HL-60 (cell line): Measurements from ENCODE around the gene XRCC3.

Experiments
- DNase-seq, 2 experiments: peaks; one replicate each; pipeline ENCODE4 v3.0.0-alpha.2; 2010 to 2020; ENCODE audit warnings: low read depth in 1 of 2, low spot score in 1 of 2
- H3K27ac ChIP-seq: fragments of 250-450 bp; sonication (Bioruptor Pico); replicated peaks from 2 replicates; pipeline ENCODE4 v1.5.1; 2020; ENCODE audit warnings: mild to moderate bottlenecking, moderate library complexity
- H3K27me3 ChIP-seq: fragments of 250-450 bp; sonication (Bioruptor Pico); 2 replicates; pipeline ENCODE4 v1.5.1; 2021; ENCODE audit warnings: mild to moderate bottlenecking, moderate library complexity; ENCODE audit not compliant: insufficient read depth, poor library complexity, severe bottlenecking
- H3K4me3 ChIP-seq: replicated peaks from 2 replicates; pipeline ENCODE4 v1.5.1; 2011; ENCODE audit warnings: mild to moderate bottlenecking, control low read depth, low read length; ENCODE audit not compliant: insufficient read depth
- CTCF ChIP-seq: IDR thresholded peaks from one replicate; pipeline ENCODE4 v1.5.1; 2011; ENCODE audit warnings: low read length, control low read depth, inconsistent platforms; ENCODE audit not compliant: insufficient read depth
- GABPA ChIP-seq: IDR thresholded peaks from 2 replicates; pipeline ENCODE4 v1.6.1; 2012; ENCODE audit warnings: low read depth
- POLR2AphosphoS5 ChIP-seq: IDR thresholded peaks from 2 replicates; pipeline ENCODE4 v1.6.1; 2012; ENCODE audit warnings: low read depth
- SPI1 ChIP-seq: IDR thresholded peaks from 2 replicates; pipeline ENCODE4 v1.6.1; 2012; ENCODE audit warnings: low read depth, mild to moderate bottlenecking, borderline replicate concordance
- TF ChIP-seq, protein P1 (sequence below): IDR thresholded peaks from 2 replicates; pipeline ENCODE4 v1.6.1; 2012; ENCODE audit warnings: low read depth; ENCODE audit not compliant: insufficient replicate concordance

Gene XRCC3

GRCh38 chr14:103748534-103748857 is 33.2 kb upstream of the XRCC3 start:
- H3K27ac ChIP-seq = no peak overlapping the region
- no peak overlapping the region for H3K4me3 ChIP-seq

DNA sequence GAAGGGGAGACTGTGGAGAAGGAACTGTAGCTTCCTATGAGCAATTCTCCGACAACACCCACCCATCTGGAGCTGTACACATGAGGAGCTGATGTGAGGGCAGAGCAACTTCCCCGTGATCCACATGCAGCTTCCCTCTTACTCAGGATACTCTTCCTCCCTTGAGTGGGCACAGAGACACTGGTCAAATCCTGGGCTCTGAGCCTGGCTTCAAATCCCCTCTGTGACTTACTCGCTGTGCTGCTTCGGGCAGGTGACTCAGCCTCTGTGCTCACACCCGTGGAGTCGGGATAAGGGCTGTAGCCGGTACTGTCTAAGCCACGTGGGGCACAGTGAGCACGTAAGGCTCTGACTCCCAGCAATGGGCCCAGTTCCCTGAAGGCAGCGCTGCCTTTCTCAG is 31.4 kb upstream of the XRCC3 start:
- no peak for TF ChIP-seq CTCF
- no peak for TF ChIP-seq GABPA
- H3K4me3 ChIP-seq = no peak overlapping the region
- H3K27me3 ChIP-seq = no peaks in the 10 kb centered on the region
- H3K27ac ChIP-seq = no peak overlapping the region
- DNase-seq = no peak

More at GRCh38 chr14:103748534-103748857, 33.2 kb upstream of the XRCC3 start:
- H3K27me3 ChIP-seq = no peaks in the 10 kb centered on the region
- DNase-seq = no peak
- TF ChIP-seq, protein P1, sequence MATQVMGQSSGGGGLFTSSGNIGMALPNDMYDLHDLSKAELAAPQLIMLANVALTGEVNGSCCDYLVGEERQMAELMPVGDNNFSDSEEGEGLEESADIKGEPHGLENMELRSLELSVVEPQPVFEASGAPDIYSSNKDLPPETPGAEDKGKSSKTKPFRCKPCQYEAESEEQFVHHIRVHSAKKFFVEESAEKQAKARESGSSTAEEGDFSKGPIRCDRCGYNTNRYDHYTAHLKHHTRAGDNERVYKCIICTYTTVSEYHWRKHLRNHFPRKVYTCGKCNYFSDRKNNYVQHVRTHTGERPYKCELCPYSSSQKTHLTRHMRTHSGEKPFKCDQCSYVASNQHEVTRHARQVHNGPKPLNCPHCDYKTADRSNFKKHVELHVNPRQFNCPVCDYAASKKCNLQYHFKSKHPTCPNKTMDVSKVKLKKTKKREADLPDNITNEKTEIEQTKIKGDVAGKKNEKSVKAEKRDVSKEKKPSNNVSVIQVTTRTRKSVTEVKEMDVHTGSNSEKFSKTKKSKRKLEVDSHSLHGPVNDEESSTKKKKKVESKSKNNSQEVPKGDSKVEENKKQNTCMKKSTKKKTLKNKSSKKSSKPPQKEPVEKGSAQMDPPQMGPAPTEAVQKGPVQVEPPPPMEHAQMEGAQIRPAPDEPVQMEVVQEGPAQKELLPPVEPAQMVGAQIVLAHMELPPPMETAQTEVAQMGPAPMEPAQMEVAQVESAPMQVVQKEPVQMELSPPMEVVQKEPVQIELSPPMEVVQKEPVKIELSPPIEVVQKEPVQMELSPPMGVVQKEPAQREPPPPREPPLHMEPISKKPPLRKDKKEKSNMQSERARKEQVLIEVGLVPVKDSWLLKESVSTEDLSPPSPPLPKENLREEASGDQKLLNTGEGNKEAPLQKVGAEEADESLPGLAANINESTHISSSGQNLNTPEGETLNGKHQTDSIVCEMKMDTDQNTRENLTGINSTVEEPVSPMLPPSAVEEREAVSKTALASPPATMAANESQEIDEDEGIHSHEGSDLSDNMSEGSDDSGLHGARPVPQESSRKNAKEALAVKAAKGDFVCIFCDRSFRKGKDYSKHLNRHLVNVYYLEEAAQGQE = no peak
- TF ChIP-seq CTCF (no peak), GABPA (no peak), SPI1 (no peak), POLR2AphosphoS5 (no peak)

GRCh38 chr14:103745424-103745823 is 30.2 kb upstream of the XRCC3 start:
- H3K4me3 ChIP-seq = no peak overlapping the region
- no peak overlapping the region for H3K27ac ChIP-seq
- no peaks in the 10 kb centered on the region for H3K27me3 ChIP-seq
- TF ChIP-seq, protein P1 = no peak
- TF ChIP-seq GABPA (no peak), SPI1 (no peak), POLR2AphosphoS5 (no peak), CTCF (no peak)
- DNase-seq = no peak

DNA sequence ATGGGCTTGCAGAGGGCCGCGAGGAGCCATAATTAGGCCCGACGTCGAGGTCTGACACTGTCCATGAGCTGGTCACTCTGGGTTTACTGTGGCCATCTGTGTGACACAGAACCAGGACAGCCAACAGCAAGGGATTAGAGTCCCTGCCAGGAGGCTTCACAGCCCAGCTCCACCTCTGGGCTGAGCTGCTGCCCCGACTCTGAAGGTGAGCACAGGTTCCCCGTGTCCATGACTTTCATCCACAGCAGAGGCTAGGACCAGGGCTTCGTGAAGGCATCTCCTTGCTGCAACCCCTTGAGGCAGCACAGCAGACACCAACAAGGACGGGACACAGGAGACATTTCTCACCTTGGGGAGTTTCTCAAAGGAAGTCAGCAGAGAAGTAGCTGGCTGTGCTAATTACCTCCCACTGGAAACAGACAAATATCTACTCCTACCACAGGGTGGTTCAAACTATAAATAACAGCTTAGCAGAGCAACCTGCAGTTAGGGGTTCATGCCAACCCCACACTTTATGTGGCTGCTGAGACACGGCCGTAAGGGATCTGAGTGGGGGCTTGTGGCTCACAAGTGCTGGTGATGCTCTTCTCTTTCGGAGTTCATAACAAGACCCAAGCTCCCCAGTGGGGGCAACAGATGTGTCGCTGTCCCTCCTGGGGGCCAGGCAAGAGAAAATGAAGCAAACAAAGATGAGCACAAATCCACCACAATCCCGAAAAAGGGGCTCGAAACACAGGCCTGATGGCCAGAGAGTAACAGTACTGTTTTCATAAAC is 29.6 kb upstream of the XRCC3 start:
- H3K27me3 ChIP-seq = no peaks in the 10 kb centered on the region
- H3K4me3 ChIP-seq = no peak overlapping the region
- no peak for DNase-seq
- TF ChIP-seq POLR2AphosphoS5 (no peak), SPI1 (no peak), CTCF (no peak), GABPA (no peak)
- TF ChIP-seq, protein P1 = no peak
- H3K27ac ChIP-seq = no peak overlapping the region
